ENCODE data around the gene ZSWIM8.

ZSWIM8 gene

GRCh38 chr10:73798927-73799560 lies 13.6 kb downstream of the ZSWIM8 start:
- Histone ChIP-seq H3K9me3 (ENCODE audit: severe bottlenecking) (no peaks in the 10 kb centered on the region), H3K36me3 (ENCODE audit: low read depth) (peaks cover 72% of the 10 kb centered on the region), H3K4me1 (ENCODE audit: insufficient read depth, poor library complexity, severe bottlenecking) (no peaks in the 10 kb centered on the region), H3K4me3 (ENCODE audit: severe bottlenecking) (no peak overlapping the region), H3K27ac (ENCODE audit: poor library complexity, severe bottlenecking) (no peak overlapping the region), H3K27me3 (ENCODE audit: insufficient read depth, poor library complexity, severe bottlenecking) (no peaks in the 10 kb centered on the region)
- ATAC-seq (ENCODE audit: low read depth), result 0 out of 3 replicates have a peak, but pooled peaks have one; percentile 9
- DNase-seq (ENCODE audit: low spot score), result no peak
- TF ChIP-seq CTCF (IDR thresholded peaks at IDR 0.05; ENCODE audit: poor library complexity, severe bottlenecking), result no peak

GRCh38 chr10:73799899-73800559 lies 14.6 kb downstream of the ZSWIM8 start:
- ATAC-seq (ENCODE audit: low read depth) (no peak), DNase-seq (ENCODE audit: low spot score) (no peak)
- peaks cover 70% of the 10 kb centered on the region for H3K36me3 ChIP-seq (ENCODE audit: low read depth)
- no peak overlapping the region for H3K27ac ChIP-seq (ENCODE audit: poor library complexity, severe bottlenecking)
- TF ChIP-seq CTCF (IDR thresholded peaks at IDR 0.05; ENCODE audit: poor library complexity, severe bottlenecking), result no peak
- H3K4me3 ChIP-seq (ENCODE audit: severe bottlenecking), result no peak overlapping the region
- no peaks in the 10 kb centered on the region for H3K27me3 ChIP-seq (ENCODE audit: insufficient read depth, poor library complexity, severe bottlenecking)
- no peaks in the 10 kb centered on the region for H3K9me3 ChIP-seq (ENCODE audit: severe bottlenecking)
- H3K4me1 ChIP-seq (ENCODE audit: insufficient read depth, poor library complexity, severe bottlenecking), result no peaks in the 10 kb centered on the region

GRCh38 chr10:73800560-73801252 lies 15.3 kb downstream of the ZSWIM8 start:
- Histone ChIP-seq H3K27me3 (ENCODE audit: insufficient read depth, poor library complexity, severe bottlenecking) (no peaks in the 10 kb centered on the region), H3K27ac (ENCODE audit: poor library complexity, severe bottlenecking) (no peak overlapping the region), H3K9me3 (ENCODE audit: severe bottlenecking) (no peaks in the 10 kb centered on the region), H3K36me3 (ENCODE audit: low read depth) (peaks cover 71% of the 10 kb centered on the region), H3K4me3 (ENCODE audit: severe bottlenecking) (no peak overlapping the region), H3K4me1 (ENCODE audit: insufficient read depth, poor library complexity, severe bottlenecking) (no peaks in the 10 kb centered on the region)
- no peak for TF ChIP-seq CTCF (IDR thresholded peaks at IDR 0.05; ENCODE audit: poor library complexity, severe bottlenecking)
- ATAC-seq (ENCODE audit: low read depth), result no peak
- no peak for DNase-seq (ENCODE audit: low spot score)

GRCh38 chr10:73801253-73801590 lies 15.8 kb downstream of the ZSWIM8 start:
- no peak overlapping the region for H3K27ac ChIP-seq (ENCODE audit: poor library complexity, severe bottlenecking)
- no peak overlapping the region for H3K4me3 ChIP-seq (ENCODE audit: severe bottlenecking)
- DNase-seq (ENCODE audit: low spot score) (no peak), ATAC-seq (ENCODE audit: low read depth) (no peak)
- H3K9me3 ChIP-seq (ENCODE audit: severe bottlenecking), result no peaks in the 10 kb centered on the region
- H3K4me1 ChIP-seq (ENCODE audit: insufficient read depth, poor library complexity, severe bottlenecking), result no peaks in the 10 kb centered on the region
- TF ChIP-seq CTCF (IDR thresholded peaks at IDR 0.05; ENCODE audit: poor library complexity, severe bottlenecking), result no peak
- H3K36me3 ChIP-seq (ENCODE audit: low read depth), result peaks cover 73% of the 10 kb centered on the region
- H3K27me3 ChIP-seq (ENCODE audit: insufficient read depth, poor library complexity, severe bottlenecking), result no peaks in the 10 kb centered on the region
